Fibroblast of gingiva (primary cell): ENCODE data around the gene IL17F.

Experiments used
- DNase-seq: peaks from one replicate; pipeline ENCODE4 v3.0.0-alpha.2; 2011; ENCODE audit warnings: low read depth

The IL17F gene

DNA sequence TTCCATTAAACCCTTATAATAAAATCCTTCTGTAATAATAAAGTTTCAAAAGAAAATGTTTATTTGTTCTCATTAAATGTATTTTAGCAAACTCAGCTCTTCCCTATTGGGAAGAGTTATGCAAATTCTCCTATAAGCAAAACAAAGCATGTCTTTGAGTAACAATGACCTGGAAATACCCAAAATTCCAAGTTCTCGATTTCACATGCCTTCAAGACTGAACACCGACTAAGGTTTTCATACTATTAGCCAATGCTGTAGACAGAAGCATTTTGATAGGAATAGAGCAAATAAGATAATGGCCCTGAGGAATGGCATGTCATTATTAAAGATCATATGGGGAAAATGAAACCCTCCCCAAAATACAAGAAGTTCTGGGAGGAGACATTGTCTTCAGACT lies 54.3 kb downstream of the IL17F start:
- DNase-seq: no peak

DNA sequence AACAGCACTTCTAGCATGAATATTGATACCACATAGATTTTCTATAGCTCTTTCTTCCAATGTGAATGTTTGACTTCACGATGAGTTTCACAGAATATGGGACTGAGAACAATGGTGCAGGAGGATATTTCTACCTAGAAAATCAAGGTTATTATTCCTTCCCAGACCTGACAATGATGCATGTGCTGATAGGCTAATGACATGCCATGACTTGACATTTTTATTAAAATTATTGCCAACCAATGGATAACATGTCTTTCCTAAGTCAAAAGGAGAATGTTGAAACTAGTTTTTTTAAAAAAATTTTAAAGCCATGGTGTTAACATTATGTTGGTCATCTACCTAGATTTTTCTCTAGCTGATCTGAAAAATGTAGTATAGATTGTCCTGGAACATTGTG lies 57.2 kb downstream of the IL17F start:
- no peak for DNase-seq
